Choroid plexus epithelial cell (primary cell): ENCODE measurements around the gene ID2.

Experiments used
- DNase-seq: peaks from one replicate; pipeline ENCODE4 v3.0.0-alpha.2; 2010; ENCODE audit warnings: low read depth
- H3K4me3 ChIP-seq: 2 replicates; pipeline ENCODE4 v1.5.1; 2011; ENCODE audit warnings: low read depth, mild to moderate bottlenecking, control low read depth, low read length, moderate library complexity
- CTCF ChIP-seq: conservative IDR thresholded peaks from 2 replicates; pipeline ENCODE4 v1.5.1; 2011; ENCODE audit warnings: low read depth, mild to moderate bottlenecking, control low read depth, inconsistent platforms, low read length, moderate library complexity

ID2 gene

GRCh38 chr2:8669157-8669817, 12.6 kb upstream of the ID2 start:
- H3K4me3 ChIP-seq: no peak overlapping the region
- DNase-seq: no peak
- TF ChIP-seq CTCF: no peak

- no peak for DNase-seq
- no peak overlapping the region for H3K4me3 ChIP-seq
- no peak for TF ChIP-seq CTCF
Observed at GRCh38 chr2:8670580-8670979, 11.3 kb upstream of the ID2 start.

GRCh38 chr2:8671176-8671575, 10.7 kb upstream of the ID2 start:
- TF ChIP-seq CTCF: no peak
- no peak overlapping the region for H3K4me3 ChIP-seq
- no peak for DNase-seq

GRCh38 chr2:8671802-8672201, 10.1 kb upstream of the ID2 start:
- DNase-seq: no peak
- no peak for TF ChIP-seq CTCF
- no peak overlapping the region for H3K4me3 ChIP-seq

- no peak overlapping the region for H3K4me3 ChIP-seq
- TF ChIP-seq CTCF: no peak
- no peak for DNase-seq
Observed at GRCh38 chr2:8672940-8673339, 8.9 kb upstream of the ID2 start.

- no peak overlapping the region for H3K4me3 ChIP-seq
- no peak for TF ChIP-seq CTCF
- DNase-seq: no peak
Observed at GRCh38 chr2:8673381-8673780, 8.5 kb upstream of the ID2 start.

- no peak for DNase-seq
- no peak overlapping the region for H3K4me3 ChIP-seq
- no peak for TF ChIP-seq CTCF
Observed at GRCh38 chr2:8674420-8675009, 7.3 kb upstream of the ID2 start.
